ENCODE data around the gene TMEM132C. TPM values are rescaled to one million over a fixed set of nuclear protein-coding genes. Genes with fewer than 3 reads are reported as not detected.

The TMEM132C gene
- total and polyA plus RNA-seq, 2 experiments from 2014 or later, result not detected

DNA sequence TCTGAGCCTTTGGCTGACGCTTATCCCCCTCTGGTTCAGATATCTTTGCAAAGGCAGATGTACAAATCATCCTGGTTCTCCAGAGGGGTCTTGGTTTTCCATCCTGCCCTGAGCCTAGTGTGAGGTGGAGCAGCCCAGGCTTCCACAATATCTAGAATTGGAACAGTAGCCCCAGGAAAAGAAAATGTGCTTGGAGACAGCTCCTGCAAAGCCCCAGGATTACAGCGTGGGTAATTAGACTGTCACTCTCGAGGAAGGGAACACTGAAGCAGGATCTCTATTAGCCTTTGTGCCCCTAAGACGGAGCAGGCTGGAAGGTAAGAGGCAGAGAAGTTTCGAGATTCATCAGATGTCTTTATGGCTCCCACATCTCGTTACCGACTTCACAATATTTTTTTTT is 59.4 kb downstream of the TMEM132C start:
- no peak for ATAC-seq
- peaks cover 69% of the 10 kb centered on the region for H3K9me3 Mint-ChIP-seq
- H3K4me1 ChIP-seq (ENCODE audit: insufficient read depth), result no peaks in the 10 kb centered on the region
- H3K4me3 Mint-ChIP-seq, result no peak overlapping the region
- H3F3A ChIP-seq (replicated peaks; ENCODE audit: low read depth), result no peaks in the 10 kb centered on the region
- H3K4me1 Mint-ChIP-seq, result no peaks in the 10 kb centered on the region
- H3K27ac Mint-ChIP-seq, result no peak overlapping the region
- no peak overlapping the region for H2AFZ ChIP-seq
- no peak overlapping the region for H3K27ac ChIP-seq (ENCODE audit: low read depth)
- H3K4me2 ChIP-seq, result no peak overlapping the region
- H3K36me3 ChIP-seq (ENCODE audit: insufficient read depth), result 0 out of 2 replicates have a peak, but pooled peaks cover 2% of the 10 kb centered on the region
- no peaks in the 10 kb centered on the region for H3K27me3 ChIP-seq (ENCODE audit: insufficient read depth)
- no peak for DNase-seq (ENCODE audit: low spot score)
- H3K4me3 ChIP-seq, result no peak overlapping the region
- peaks cover 39% of the 10 kb centered on the region for H3K36me3 Mint-ChIP-seq (ENCODE audit: low read depth)
- no peaks in the 10 kb centered on the region for H3K27me3 Mint-ChIP-seq (ENCODE audit: insufficient read depth, low read depth, poor library complexity)
- H3K9me2 ChIP-seq (ENCODE audit: insufficient read depth), result no peaks in the 10 kb centered on the region
- H3K79me2 ChIP-seq (replicated peaks; ENCODE audit: insufficient read depth), result no peaks in the 10 kb centered on the region
- no peak for TF ChIP-seq EZH2phosphoT487 (IDR thresholded peaks at IDR 0.05; ENCODE audit: unreplicated experiment)
- no peak for TF ChIP-seq ETS1 (IDR thresholded peaks at IDR 0.05)
- no peak for TF ChIP-seq REST (IDR thresholded peaks at IDR 0.05; ENCODE audit: unreplicated experiment)
- no peak for TF ChIP-seq CREB1 (CRISPR knock-in tag; IDR thresholded peaks at IDR 0.05; ENCODE audit: low read depth)
- TF ChIP-seq STAT1 (IDR thresholded peaks at IDR 0.05; ENCODE audit: unreplicated experiment), result no peak
- no peak for TF ChIP-seq ZNF331 (CRISPR knock-in tag; IDR thresholded peaks at IDR 0.05; ENCODE audit: low read depth)
- no peak for TF ChIP-seq ZNF462 (CRISPR knock-in tag; IDR thresholded peaks at IDR 0.05)
- TF ChIP-seq POLR2AphosphoS5 (IDR thresholded peaks at IDR 0.05; ENCODE audit: low read depth), result no peak
- TF ChIP-seq ZNF114 (CRISPR knock-in tag; IDR thresholded peaks at IDR 0.05), result no peak
- no peak for TF ChIP-seq NANOG (IDR thresholded peaks at IDR 0.05; ENCODE audit: borderline replicate concordance)
- no peak for TF ChIP-seq JUNB (IDR thresholded peaks at IDR 0.05; ENCODE audit: unreplicated experiment)
- TF ChIP-seq EZH2 (IDR thresholded peaks at IDR 0.05; ENCODE audit: low read depth, unreplicated experiment), result no peak
- no peak for TF ChIP-seq CTCF (conservative IDR thresholded peaks at IDR 0.05; ENCODE audit: low read depth in 2 of 2)
- no peaks in the 10 kb centered on the region for H4K20me1 ChIP-seq (replicated peaks; ENCODE audit: insufficient read depth)

Measured in GM23338 (cell line).